GM23248 (cell line): ENCODE results near the gene PROCA1. TPM values are rescaled to one million over a fixed set of nuclear protein-coding genes. Genes with fewer than 3 reads are reported as not detected.

Source experiments
- DNase-seq: peaks from one replicate; pipeline ENCODE4 v3.0.0-alpha.2; 2015
- H2AFZ ChIP-seq: fragments of 200-600 bp; sonication (generic); 2 replicates; pipeline ENCODE4 v1.6.1; 2016; ENCODE audit warnings: antibody characterized with exemption
- H3F3A ChIP-seq: fragments of 200-600 bp; sonication (generic); 2 replicates; pipeline ENCODE4 v1.6.1; 2016; ENCODE audit warnings: mild to moderate bottlenecking, antibody characterized with exemption, mixed run types; ENCODE audit not compliant: insufficient read depth
- H3K27ac ChIP-seq: fragments of 200-600 bp; sonication (generic); 2 replicates; pipeline ENCODE4 v1.5.1; 2016; ENCODE audit warnings: mild to moderate bottlenecking
- H3K27me3 ChIP-seq: fragments of 200-600 bp; sonication (generic); replicated peaks from 2 replicates; pipeline ENCODE4 v1.6.1; 2016; ENCODE audit warnings: mild to moderate bottlenecking; ENCODE audit not compliant: insufficient read depth
- H3K36me3 ChIP-seq: fragments of 200-600 bp; sonication (generic); 2 replicates; pipeline ENCODE4 v1.6.1; 2016; ENCODE audit warnings: low read depth, mild to moderate bottlenecking
- H3K4me1 ChIP-seq: fragments of 200-600 bp; sonication (generic); 2 replicates; pipeline ENCODE4 v1.6.1; 2016; ENCODE audit warnings: mild to moderate bottlenecking; ENCODE audit not compliant: insufficient read depth
- H3K4me2 ChIP-seq: fragments of 200-600 bp; sonication (generic); one replicate; pipeline ENCODE4 v1.6.1; 2016; ENCODE audit warnings: mild to moderate bottlenecking; ENCODE audit not compliant: unreplicated experiment
- H3K4me3 ChIP-seq: fragments of 200-600 bp; sonication (generic); 2 replicates; pipeline ENCODE4 v1.5.1; 2016; ENCODE audit warnings: mild to moderate bottlenecking
- H3K79me2 ChIP-seq: fragments of 200-600 bp; sonication (generic); 2 replicates; pipeline ENCODE4 v1.6.1; 2016; ENCODE audit warnings: mild to moderate bottlenecking; ENCODE audit not compliant: insufficient read depth
- H3K9ac ChIP-seq: fragments of 200-600 bp; sonication (generic); 2 replicates; pipeline ENCODE4 v1.6.1; 2016; ENCODE audit warnings: mild to moderate bottlenecking
- H3K9me2 ChIP-seq: fragments of 200-600 bp; sonication (generic); 2 replicates; pipeline ENCODE4 v1.6.1; 2016; ENCODE audit warnings: mixed run types, mild to moderate bottlenecking, moderate library complexity; ENCODE audit not compliant: insufficient read depth
- H3K9me3 ChIP-seq: fragments of 200-600 bp; sonication (generic); one replicate; pipeline ENCODE4 v1.6.1; 2017; ENCODE audit warnings: low read depth
- H4K20me1 ChIP-seq: fragments of 200-600 bp; sonication (generic); 2 replicates; pipeline ENCODE4 v1.6.0; 2016; ENCODE audit not compliant: insufficient read depth
- EZH2 ChIP-seq: fragments of 200-600 bp; sonication (generic); IDR thresholded peaks from 2 replicates; pipeline ENCODE4 v1.6.1; 2018; ENCODE audit warnings: antibody characterized with exemption, mild to moderate bottlenecking; ENCODE audit not compliant: insufficient read depth, poor library complexity, severe bottlenecking
- EZH2phosphoT487 ChIP-seq: fragments of 200-600 bp; sonication (generic); IDR thresholded peaks from 2 replicates; pipeline ENCODE4 v1.6.1; 2018; ENCODE audit warnings: antibody characterized with exemption, moderate library complexity, mild to moderate bottlenecking, low read depth; ENCODE audit not compliant: insufficient read depth
- WGBS, 2 experiments: methylation state at CpG; one replicate each; pipeline ENCODE4 v1.1.6; 2015 to 2017; ENCODE audit warnings: low lambda C conversion rate in 2 of 2, low coverage in 1 of 2; ENCODE audit errors: missing lambda C conversion rate in 2 of 2; 5-methylcytosine and 5-hydroxymethylcytosine counted together
- in situ Hi-C: fragments of 300-500 bp; cut with MboI; formaldehyde crosslinking; loops from 2 replicates; pipeline ENCODE4 v1.15.0; 2020
- polyA plus RNA-seq: library from polyadenylated mRNA; unstranded; fragments of >200 nt; fragmentation: Nextera tagmentation; extraction: Ambion mirVana; gene quantifications from 2 replicates; pipeline ENCODE4 v1.2.1, GENCODE V29; 2016
- total RNA-seq: library from RNA; depleted of rRNA; stranded (reverse); fragments of >200 nt; shearing (Covaris generic); gene quantifications from 2 replicates; pipeline ENCODE4 v1.2.3, GENCODE V29; 2014

PROCA1 gene
- total and polyA plus RNA-seq, 2 experiments from 2014 or later = 0.41 to 0.65 TPM

- H3K79me2 ChIP-seq = peaks cover 25% of the 10 kb centered on the region
- in situ Hi-C loops = no loop called here
- no peak overlapping the region for H3K4me2 ChIP-seq
- H3F3A ChIP-seq = peaks cover 14% of the 10 kb centered on the region; the same call in 1 of the 2 replicates
- H3K9me2 ChIP-seq = no peaks in the 10 kb centered on the region
- no peak overlapping the region for H2AFZ ChIP-seq
- H3K4me1 ChIP-seq = peaks cover 21% of the 10 kb centered on the region
- TF ChIP-seq EZH2 (no peak), EZH2phosphoT487 (no peak)
- WGBS, 2 experiments = 78 to 85% methylated on average over 17 to 19 of the region's 19 CpGs
- no peak overlapping the region for H3K4me3 ChIP-seq
- DNase-seq = no peak
- no peak overlapping the region for H3K27ac ChIP-seq
- no peaks in the 10 kb centered on the region for H3K36me3 ChIP-seq
- no peaks in the 10 kb centered on the region for H3K27me3 ChIP-seq
- H4K20me1 ChIP-seq = no peaks in the 10 kb centered on the region
- no peaks in the 10 kb centered on the region for H3K9me3 ChIP-seq
- no peak overlapping the region for H3K9ac ChIP-seq
Measured at GRCh38 chr17:28741358-28742349, 30.0 kb upstream of the PROCA1 start.

GRCh38 chr17:28740406-28741357, 29.0 kb upstream of the PROCA1 start:
- no peaks in the 10 kb centered on the region for H3K27me3 ChIP-seq
- peaks cover 15% of the 10 kb centered on the region for H3K79me2 ChIP-seq
- peaks cover 13% of the 10 kb centered on the region for H3K4me1 ChIP-seq
- in situ Hi-C loops = no loop called here
- no peak for TF ChIP-seq EZH2phosphoT487
- TF ChIP-seq EZH2 = no peak
- H3K36me3 ChIP-seq = no peaks in the 10 kb centered on the region
- no peak overlapping the region for H3K27ac ChIP-seq
- H3K9ac ChIP-seq = no peak overlapping the region
- DNase-seq = no peak
- no peak overlapping the region for H2AFZ ChIP-seq
- WGBS, 2 experiments = 78 to 82% methylated on average over 10 of the region's 10 CpGs
- H3F3A ChIP-seq = peaks cover 14% of the 10 kb centered on the region; the same call in 1 of the 2 replicates
- H4K20me1 ChIP-seq = no peaks in the 10 kb centered on the region
- H3K4me2 ChIP-seq = no peak overlapping the region
- H3K9me2 ChIP-seq = no peaks in the 10 kb centered on the region
- no peak overlapping the region for H3K4me3 ChIP-seq
- no peaks in the 10 kb centered on the region for H3K9me3 ChIP-seq

- 84 to 87% methylated on average over 10 of the region's 10 CpGs for WGBS, 2 experiments
- in situ Hi-C loops = no loop called here
- Histone ChIP-seq H3K4me2 (no peak overlapping the region), H2AFZ (no peak overlapping the region), H3F3A (peaks cover 14% of the 10 kb centered on the region; the same call in 1 of the 2 replicates), H4K20me1 (no peaks in the 10 kb centered on the region), H3K4me3 (no peak overlapping the region), H3K4me1 (peaks cover 11% of the 10 kb centered on the region), H3K9me3 (no peaks in the 10 kb centered on the region), H3K79me2 (no peaks in the 10 kb centered on the region), H3K27ac (no peak overlapping the region), H3K27me3 (no peaks in the 10 kb centered on the region), H3K9ac (no peak overlapping the region), H3K9me2 (no peaks in the 10 kb centered on the region), H3K36me3 (no peaks in the 10 kb centered on the region)
- DNase-seq = no peak
- no peak for TF ChIP-seq EZH2
- no peak for TF ChIP-seq EZH2phosphoT487
Measured at GRCh38 chr17:28738680-28739384, 27.1 kb upstream of the PROCA1 start.
